Dermis microvascular lymphatic vessel endothelial cell (primary cell): Measurements from ENCODE around the gene PACSIN1. TPM values are rescaled to one million over a fixed set of nuclear protein-coding genes. Genes with fewer than 3 reads are reported as not detected.
A peak's percentile ranks its signal among the peaks of the same experiment; 100 is the strongest.

Experiments
- DNase-seq, 2 donors: peaks; one replicate each; pipeline versions ENCODE4 v3.0.0 to v3.0.0-alpha.2; 2010; ENCODE audit warnings: low read depth in 2 of 2
- total RNA-seq: library from RNA; depleted of rRNA; stranded (reverse); fragments of >200 nt; gene quantifications from 2 replicates; pipeline ENCODE4 v1.2.1, GENCODE V29; 2014

The PACSIN1 gene
- total RNA-seq, 1 donor from 2014 or later = not detected

GRCh38 chr6:34560366-34561226, 94.7 kb downstream of the PACSIN1 start:
- DNase-seq = peak in 1 of 2 donors; percentile 55

GRCh38 chr6:34561227-34561530, 95.3 kb downstream of the PACSIN1 start:
- DNase-seq = no peak

GRCh38 chr6:34562350-34562749, 96.5 kb downstream of the PACSIN1 start:
- DNase-seq = no peak

GRCh38 chr6:34562861-34563512, 97.1 kb downstream of the PACSIN1 start:
- no peak for DNase-seq

GRCh38 chr6:34563513-34563870, 97.6 kb downstream of the PACSIN1 start:
- no peak for DNase-seq

- no peak for DNase-seq
Measured at GRCh38 chr6:34564181-34564580, 98.3 kb downstream of the PACSIN1 start.

GRCh38 chr6:34565722-34566137, 99.9 kb downstream of the PACSIN1 start:
- DNase-seq = no peak

- no peak for DNase-seq
Measured at GRCh38 chr6:34566830-34567546, 101.1 kb downstream of the PACSIN1 start.

GRCh38 chr6:34568341-34569201, 102.7 kb downstream of the PACSIN1 start:
- no peak for DNase-seq

GRCh38 chr6:34569361-34569973, 103.6 kb downstream of the PACSIN1 start:
- DNase-seq = no peak

GRCh38 chr6:34570066-34570833, 104.4 kb downstream of the PACSIN1 start:
- DNase-seq = no peak

GRCh38 chr6:34571388-34571787, 105.5 kb downstream of the PACSIN1 start:
- DNase-seq = no peak

GRCh38 chr6:34572021-34572420, 106.1 kb downstream of the PACSIN1 start:
- no peak for DNase-seq

GRCh38 chr6:34572585-34572984, 106.7 kb downstream of the PACSIN1 start:
- no peak for DNase-seq

- no peak for DNase-seq
Measured at GRCh38 chr6:34573567-34574183, 107.8 kb downstream of the PACSIN1 start.

- DNase-seq = no peak
Measured at GRCh38 chr6:34574647-34575293, 108.9 kb downstream of the PACSIN1 start.

GRCh38 chr6:34575326-34575725, 109.5 kb downstream of the PACSIN1 start:
- DNase-seq = no peak

GRCh38 chr6:34576286-34576955, 110.5 kb downstream of the PACSIN1 start:
- DNase-seq = no peak
